Measurements from ENCODE around the gene EPHA2.
"Not testable (repeated sequence)": the region's sequence is repeated elsewhere in the genome, so short reads cannot be mapped to it uniquely, and the experiment has no call there.

The EPHA2 gene

DNA sequence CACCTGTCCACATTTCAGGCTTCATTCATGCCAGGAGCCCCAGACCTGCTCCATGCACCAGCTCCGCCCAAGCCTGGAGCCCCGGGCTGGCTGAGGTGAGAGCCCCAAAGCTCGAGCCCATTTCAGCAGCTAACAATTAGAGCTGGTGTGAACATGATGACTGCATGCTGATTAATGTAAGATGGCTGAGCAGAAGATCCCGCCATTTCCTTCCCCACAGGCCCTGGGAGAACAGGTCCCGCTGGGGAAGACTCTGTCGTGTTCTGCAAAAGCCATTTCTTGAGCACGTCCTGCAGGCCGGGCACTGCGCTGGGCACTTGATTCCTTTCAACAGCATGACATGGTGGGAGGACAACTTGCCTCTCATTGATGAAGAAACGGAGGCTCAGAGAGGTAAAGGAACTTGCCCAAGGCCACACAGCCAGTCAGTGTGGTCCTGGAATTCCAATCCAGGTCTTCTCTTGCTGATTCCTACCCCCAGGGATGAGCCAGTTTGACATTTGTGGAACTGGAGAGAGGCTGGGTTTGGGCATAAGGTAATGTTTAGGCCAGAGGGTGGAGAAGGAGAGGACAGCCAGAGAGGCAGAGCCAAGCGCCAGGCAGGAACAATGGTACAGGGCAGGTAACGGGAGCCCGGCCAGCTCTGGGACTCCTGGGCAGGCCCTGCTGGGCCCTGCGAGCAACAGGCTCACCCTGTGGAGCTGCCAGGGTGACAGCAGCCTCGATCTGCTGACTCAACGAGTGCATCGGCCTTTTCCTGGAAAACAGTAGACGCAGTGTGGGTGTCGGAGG lies 28.1 kb upstream of the EPHA2 start:
- DNase-seq: no peak

DNA sequence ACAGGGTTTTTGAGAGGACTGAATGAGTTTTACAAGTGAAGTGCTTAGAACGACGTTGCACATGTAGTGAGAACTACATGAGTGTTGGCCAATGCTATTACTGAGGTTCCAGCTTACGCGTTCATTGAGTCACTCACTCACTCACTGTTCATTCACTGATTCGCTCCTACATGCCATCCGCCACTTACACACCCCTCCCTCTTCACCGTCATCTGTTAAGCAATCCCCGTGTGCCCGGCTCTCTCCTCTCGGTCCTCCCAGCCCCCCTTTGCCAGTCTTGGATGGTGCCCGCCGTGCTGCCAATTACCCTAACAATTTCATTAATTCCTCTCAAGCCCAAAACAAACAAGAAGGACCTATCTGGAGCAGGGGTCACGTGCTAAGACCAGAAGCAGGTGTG lies 27.3 kb upstream of the EPHA2 start:
- no peak for DNase-seq

DNA sequence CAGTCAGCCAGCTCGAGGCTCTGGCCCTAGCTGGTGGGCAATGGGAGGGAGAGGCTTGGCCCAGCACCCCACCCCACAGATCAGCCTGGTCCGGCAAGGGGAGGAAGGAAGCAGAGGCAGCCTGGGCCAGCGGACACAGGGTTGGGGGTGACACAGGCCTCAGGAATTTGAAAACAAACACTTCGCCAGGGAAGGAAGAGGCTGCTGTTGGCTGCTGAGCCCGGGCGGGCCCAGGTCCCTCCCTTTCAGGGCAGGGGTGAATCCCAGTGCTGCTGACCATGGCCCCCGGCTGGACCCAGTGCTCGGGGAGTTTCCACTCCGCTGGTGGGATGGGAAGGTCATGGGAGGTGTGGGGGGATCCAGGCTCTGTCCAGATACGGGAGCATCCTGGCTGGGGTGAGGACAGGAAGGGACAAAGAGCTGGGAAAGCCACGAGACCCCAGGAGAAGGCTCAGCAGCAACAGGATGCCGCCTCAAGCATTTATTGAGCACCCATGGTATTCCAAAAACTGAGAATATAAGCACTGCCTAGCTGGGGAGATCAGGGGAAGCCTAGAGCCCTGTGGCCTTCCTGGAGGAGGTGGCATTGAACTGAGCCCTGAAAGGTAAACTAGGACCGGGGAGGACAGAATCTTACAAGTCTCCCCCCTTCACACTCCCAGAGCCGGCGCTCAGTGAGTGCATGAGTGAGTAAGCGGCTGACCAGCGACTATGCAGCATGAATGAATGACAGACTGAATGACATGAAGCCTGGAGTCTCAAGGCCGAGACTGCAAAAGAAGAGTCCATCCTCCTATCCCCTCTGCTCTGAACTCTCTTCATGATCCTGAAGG lies 26.2 kb upstream of the EPHA2 start:
- no peak for DNase-seq

DNA sequence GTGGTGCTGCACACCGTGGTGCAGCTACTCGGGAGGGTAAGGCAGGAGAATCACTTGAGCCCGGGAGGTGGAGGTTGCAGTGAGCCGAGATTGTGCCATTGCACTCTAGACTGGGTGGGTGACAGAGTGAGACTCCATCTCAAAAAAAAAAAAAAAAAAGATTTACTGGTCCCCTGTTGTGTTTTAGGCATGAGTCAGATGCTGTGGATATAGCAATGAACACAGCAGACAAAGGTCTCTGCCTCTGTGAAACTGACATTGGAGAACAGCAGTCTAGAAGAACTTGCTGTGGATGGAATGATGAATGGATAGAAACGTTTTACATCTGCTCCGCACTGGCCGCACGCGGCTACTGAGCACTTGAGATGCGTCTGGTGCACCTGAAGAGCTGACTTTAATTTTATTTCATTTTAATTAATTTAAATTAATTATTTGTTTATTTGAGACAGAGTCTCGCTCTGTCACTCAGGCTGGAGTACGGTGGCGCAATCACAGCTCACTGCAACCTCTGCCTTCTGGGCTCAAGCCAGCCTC lies 24.5 kb upstream of the EPHA2 start:
- no peak for DNase-seq

DNA sequence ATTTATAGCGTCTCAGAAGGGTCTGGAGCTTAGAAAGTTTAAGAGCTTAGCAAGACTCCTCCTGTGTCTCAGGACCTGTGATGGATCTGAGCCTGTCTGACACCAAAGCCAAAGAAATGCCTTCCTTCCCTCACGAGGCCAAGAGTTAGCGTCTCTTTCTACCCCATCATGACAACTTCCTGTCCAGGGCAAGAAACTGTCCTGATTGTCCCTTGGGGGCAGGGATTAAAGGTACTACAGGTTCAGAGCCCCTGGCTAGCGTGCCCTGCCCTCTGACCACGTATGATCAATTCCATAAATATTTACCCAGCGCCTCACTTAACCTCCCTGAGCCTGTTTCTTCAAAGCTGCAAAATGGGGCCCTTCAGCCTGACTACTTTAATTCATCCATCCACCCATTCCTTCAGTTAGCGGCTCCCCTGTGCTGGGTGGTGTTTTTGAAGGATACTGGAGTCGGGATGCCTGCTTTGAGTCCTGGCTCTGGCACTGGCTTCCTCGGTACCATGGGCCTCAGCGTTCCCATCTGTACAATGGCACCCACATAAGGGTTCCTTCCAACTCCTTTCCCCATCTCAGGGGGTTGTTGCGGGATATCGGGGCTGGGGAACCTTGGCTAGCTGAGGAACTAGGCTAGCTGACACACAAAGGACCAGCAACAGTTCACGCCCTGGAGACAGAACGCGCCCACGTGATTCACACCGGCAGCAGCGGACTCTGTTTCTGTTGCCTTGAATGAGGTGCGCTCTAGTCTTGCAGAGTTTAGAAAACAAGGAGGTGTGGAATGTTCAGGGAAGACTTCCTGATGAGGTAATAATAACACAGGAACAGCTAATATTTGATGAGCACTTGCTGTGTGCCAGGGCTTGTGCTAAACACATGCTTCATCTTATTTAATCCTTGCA lies 23.0 kb upstream of the EPHA2 start:
- DNase-seq: no peak

DNA sequence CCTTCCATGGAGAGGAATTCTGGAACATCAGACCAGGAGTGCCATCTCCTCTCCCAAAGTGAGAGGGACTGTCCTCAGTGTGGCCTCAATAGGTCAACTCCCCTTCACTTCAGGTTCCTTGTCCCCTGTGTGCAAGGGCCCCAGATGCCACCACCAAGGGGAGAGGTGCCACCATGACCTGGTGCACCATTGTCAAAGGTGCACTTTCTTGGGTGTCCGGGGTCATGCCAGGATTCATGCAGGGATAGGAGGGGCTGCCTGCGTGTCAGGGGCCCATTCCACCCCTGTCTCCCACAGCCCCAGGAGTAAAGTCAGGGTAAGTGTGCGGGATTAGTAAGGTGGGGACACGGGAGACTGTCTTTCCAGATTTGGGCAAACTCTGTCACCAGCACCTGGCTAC lies 21.4 kb upstream of the EPHA2 start:
- DNase-seq: no peak

DNA sequence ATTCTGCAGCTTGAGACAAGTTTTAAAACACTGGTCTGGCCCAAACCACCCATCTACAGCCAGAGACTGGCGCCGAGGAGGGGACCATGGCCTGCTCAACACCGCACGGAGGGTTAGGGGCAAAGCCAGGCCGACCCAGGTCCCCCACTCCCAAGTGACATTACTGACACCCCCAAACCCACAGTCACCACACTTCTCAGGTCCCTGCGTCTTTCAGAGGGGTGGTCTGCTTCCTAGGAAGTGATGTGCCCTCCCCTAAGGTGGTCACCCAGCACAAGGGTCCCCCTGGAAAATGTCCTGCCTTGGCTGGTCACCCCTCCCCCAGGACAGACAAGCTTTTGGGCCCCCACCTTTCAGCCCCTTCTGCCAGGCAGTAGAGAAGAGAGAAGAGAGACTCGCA lies 20.8 kb upstream of the EPHA2 start:
- DNase-seq: no peak

DNA sequence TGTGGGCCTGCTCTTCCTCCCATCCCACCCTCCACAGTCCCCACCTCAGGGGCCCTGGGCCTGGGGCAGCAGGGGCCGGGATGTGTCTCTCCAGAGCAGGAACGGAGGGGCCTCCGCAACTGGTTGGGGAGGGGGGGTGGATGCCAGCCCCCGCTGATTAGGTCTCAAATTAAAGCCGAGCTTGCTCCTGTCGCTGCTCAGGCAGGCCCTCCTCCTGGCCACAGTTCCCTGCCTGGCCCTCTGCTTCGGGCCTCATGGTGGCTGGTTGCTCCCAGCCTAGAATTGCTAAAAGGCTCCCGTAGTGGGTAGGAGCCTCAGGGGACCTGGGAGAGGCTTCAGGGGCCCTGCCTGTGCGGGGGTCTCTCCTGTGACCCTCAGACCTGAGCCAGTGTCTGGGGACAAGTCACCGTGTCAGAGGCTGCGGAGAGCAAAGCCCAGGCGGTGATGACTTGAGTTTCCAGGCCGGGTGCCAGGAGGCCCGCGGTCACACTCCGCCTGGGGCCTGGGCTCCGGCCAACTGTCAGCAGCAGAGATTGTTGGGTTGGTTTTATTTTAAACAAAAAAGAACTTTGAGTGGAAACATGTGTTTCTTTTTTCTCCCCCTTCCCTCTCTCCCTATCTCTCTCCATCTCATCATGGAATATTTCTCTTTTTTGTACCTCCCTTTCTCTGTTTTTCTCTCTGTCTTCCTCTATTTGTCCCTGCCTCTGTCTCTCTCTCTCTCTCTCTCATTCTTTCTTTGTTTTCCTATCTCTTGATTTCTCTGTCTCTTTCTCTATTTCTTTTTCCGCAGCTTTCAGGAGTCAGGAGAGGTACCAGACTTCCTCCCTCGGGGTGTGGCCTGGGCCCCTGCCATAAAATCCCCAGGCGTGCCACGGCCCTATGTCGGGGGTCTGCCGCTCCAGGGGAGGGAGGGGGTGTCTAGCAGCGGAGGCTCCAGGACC lies 20.0 kb upstream of the EPHA2 start:
- no peak for DNase-seq

DNA sequence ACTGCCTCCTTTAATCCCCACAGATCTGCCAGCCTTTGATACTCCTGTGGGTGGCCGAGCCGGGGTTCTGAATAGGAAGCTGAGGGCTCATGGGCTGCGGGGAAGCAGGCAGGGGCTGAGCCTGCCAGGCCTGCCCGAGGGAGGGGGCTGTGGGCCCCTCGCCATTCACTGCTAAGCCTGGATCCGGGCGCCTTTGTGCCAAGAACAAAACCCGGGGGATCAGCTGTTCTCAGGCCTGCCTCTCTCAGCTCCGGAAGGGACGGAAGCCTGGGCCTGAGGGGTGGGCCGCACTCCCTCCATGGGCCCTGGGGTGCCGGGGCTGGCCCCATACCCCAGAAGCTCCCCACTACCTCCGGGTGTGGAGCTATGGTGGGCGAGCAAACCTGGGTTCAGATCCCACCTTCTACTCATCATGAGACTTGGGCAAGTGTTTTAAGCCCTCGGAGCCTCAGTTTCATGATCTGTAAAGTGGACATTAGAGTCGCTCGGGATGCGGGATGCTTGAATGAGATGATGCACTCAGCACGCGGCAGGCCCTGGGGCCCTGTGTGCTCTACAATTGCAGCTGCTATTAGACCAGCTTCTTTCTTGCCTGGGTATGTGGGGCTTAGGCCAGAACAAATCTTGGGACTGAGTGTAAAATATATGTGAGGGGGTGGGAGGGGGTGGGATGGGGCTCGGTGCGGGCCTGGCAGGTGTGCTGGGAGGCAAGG lies 19.2 kb upstream of the EPHA2 start:
- no peak for DNase-seq

DNA sequence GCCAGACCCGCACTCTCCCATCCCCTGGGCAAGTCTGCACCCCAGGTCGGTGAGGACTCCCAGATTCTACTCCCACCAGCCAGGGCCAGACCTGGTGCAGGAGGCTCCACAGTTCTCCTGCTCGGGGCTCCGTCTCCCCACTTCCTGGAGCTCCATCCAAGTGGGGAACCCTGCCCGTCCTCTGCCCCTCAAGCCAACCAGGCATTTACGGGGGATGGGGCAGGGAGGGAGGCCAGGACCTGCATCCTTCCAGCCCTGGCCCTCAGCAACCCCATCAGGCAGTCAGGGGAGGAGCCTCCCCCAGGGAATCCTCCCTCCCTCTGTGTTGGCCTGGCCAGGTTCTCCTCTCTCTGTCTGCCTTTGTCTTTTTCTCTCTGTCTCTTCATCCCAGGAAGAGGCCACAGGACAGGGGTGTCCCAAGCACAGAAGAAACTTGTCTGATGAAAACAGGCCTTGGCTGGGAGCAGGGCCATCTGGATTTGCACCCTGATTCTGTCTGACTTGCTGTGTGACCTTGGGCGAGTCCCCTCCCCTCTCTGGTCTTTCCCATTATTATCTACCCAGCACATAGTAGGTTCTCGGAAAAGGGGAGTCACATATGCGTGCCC lies 18.5 kb upstream of the EPHA2 start:
- DNase-seq: no peak

DNA sequence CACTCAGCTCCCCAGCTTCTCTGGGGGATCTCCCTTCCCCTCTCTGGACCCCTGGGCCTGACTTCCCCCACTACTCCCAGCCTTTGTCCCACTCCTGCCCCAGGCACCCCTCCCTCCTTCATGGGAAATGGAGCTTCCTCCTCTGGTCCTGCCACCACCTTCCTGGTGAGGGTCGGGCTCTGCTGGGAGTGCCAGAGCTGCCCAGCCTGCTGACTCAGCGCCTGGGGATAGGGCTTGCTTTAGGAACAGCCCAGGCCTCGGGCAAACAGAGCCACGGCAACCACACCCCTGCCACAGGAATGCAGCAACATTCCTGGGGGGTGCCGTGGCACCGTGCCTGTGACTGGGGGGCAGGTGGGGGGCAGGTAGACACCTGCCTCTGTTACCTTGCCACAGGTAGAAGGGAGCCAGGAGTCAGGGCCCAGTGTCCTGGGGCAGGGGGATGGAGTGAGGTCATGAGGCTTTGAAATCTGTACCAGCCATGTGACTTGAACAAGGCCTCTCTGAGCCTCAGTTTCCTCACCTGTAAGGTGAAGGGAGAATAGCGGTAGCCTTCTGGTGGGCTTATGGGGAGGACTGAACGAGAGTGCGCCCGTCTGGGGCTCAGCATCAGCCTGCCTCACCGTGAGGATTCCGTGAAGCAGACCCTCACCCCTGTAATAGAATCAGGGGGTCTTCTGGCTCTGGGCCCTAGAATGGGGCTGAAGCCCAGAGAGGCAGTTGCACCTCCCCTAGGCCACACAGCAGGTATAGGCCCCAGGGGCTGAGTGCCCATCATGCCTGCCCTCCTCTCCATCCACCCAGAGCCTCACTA lies 17.8 kb upstream of the EPHA2 start:
- DNase-seq: no peak

DNA sequence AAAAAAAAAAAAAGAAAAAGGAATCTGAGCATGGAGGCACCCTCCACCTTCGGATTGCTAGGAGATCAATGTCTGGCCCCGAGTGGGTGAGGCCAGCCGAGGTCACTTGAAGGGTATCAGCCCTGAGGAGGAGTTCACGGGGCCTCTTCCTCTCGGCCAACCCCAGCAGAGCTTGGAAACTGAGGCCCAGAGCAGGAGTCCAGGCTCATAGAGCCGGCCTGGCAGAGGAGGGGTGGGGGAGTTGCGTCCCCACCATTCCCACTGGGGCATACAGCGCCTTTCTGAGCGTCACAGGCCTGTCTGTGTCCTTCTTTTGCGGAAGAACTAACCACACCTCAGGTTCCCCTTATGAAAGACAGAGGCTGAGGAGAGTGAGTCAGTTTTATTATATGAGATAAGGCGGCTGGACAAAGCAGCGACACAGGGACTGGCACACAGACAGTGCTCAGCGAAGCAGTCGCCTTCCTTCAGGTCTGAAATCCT lies 17.1 kb upstream of the EPHA2 start:
- no peak for DNase-seq

DNA sequence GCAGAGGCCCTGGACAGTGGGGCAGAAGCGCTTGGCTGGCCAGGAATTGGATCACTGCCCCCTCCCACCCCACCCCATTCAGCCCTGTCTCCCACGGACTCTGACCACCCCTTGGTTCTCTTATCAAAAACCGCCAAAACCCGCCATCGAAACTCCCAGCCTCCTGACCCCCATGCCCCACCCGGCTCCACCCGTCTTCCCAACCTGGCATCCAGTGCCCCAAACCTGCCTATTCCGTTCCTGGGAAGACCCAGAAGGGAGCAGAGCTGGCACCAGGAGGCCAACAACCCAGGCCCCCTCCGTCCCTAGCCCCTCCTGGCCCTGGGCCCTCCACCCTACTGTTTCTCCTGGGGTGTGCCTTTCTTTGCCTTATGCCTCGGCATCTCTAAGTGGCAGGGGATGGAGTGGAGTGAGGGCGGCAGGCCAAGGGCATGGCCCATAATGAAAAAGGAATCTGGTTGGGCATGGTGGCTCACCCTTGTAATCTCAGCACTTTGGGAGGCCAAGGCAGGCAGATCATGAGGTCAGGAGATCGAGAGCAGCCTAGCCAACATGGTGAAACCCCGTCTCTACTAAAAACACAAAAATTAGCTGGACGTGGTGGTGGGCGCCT lies 16.5 kb upstream of the EPHA2 start:
- no peak for DNase-seq

DNA sequence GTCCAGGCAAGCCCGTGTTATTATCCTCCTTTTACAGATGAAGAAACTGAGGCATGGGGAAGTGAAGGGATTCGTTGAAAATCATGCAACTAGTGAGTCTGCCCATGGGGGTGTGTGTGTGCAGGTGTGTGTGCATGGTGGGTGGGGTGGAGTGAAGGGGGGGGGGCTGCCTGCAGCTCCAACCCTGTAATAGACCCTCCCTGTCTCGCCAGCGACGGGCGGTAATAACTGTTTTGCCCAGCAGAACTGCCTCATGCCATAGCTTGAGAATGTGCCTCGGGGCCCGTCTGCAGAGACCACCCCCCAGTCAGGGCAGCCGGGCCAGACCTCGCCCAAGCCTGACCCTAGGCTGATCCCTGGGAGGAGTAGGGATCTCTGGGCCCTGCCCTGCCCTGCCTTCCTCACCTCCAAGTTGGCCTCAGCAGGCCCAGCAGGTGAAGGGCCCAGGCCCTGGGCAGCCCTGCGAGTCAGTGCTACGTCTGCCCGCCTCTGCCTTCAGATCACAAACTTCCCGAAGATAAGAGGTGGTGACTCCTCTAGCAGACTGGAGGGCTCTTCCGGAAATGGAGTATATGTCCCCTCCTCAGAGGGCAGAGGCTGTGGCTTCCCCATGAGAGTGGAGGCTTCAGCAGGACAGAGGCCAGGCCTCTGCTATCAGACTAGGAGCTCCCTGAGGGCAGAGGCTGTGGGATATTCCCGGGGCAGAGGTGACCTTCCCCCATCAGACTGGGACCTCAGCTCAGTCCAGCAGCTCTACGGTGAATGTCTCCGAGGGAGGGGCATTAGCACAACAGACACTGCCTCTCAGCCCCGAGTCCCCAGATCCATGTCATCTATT lies 15.7 kb upstream of the EPHA2 start:
- DNase-seq: no peak

DNA sequence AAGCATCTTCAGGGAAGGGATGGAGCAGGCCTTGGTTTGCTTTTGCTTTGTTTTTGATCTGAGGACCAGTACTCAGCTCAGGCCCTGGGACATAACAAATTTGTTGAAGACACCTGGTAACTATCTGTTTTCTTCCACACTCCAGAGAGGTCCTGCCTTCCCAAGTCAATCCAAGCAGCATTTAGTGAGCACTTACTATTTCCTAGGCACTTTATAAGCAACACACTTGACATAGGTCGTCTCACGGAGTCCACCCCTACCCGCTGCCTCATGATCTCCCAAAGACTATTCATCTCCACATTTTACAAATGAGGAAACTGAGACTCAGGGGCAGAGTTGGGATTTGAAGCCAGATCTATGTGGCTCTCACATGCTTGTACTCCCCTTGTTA lies 14.4 kb upstream of the EPHA2 start:
- no peak for DNase-seq

DNA sequence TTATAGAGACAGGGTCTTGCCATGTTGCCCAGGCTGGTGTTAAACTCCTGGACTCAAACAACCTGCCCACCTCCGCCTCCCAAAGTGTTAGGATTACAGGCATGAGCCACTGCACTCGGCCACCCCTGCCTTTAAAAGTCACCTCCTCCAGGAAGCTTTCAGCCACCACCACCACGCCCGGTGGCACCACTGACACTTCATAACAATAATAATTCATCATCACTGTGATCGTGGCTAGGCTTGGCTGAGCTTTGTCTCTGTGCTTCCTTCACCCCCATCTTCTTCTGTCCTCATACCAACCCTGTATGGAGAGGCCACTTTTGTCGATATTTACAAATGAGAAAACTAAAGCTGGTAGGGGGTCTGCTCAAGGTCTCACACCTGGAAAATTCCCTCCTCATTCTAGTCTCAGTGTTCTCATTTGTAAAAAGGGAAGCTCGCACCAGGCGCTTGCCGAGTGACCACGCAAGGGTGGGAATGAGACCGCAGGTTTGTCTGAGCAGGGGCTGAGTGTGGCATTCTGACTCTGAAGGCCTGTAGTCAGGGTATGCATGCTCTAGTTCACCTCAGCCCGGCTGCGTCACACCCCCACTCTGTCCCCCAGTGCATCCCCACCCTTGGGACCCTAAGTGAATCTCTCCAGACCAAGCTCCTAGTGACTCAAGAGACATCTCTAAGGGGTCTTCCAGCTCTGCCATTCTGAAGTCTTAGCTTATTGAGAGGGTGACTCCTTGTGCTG lies 12.9 kb upstream of the EPHA2 start:
- no peak for DNase-seq

DNA sequence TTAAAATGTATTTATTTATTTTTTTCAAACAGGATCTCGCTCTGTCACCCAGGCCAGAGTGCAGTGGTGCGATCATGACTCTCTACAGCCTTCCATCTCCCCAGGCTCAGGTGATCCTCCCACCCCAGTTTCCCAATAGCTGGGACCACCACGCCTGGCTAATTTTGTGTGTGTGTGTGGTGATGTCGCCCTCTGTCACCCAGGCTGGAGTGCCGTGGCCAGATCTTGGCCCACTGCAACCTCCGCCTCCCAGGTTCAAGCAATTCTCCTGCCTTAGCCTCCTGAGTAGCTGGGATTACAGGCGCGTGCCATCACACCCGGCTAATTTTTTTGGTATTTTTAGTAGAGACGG lies 12.3 kb upstream of the EPHA2 start:
- DNase-seq: not testable (repeated sequence)
